ENCODE data around the gene TMED7.

TMED7 gene

DNA sequence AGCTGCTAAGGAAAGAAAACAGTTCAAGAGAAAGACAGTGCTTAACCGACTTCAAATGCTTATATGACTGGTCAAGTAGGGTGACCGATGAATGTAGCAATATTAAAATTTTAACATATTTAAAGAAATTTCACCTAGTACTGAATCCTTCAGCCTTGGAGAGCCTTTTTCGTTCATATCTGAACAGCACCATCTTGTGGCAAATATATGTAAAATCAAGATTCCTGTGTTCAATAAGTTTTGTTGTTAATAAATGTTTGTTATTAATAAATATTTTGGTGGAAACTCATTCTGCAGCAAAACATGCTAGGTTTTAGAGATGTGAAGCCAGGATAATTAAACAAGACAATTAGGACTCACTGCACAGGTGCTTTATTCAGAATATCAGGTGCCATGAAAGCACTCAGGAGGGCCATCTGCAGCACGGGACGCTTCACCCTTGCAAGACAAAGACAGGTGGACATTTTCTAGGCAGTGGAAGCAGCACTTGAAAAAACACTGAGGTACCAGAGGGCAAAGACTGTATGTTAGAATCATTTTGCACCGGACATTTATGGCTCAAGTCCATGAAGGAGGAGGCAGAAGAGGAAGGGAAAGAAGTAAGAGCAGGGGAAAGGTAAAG, 39.2 kb downstream of the TMED7 start:
- Histone ChIP-seq H3K9me3 (ENCODE audit: control insufficient read depth in 1 of 2, low read length in 2 of 2) (no peaks in the 10 kb centered on the region), H3K4me1 (ENCODE audit: control insufficient read depth in 1 of 2, insufficient read depth in 2 of 2, low read length in 2 of 2) (peaks cover 0 to 4% of the 10 kb centered on the region in 2 donors), H3K27me3 (ENCODE audit: control insufficient read depth in 1 of 2, insufficient read depth in 2 of 2, low read length in 2 of 2) (no peaks in the 10 kb centered on the region), H3K27ac (ENCODE audit: low read depth, low read length) (no peak overlapping the region), H3K4me3 (ENCODE audit: low read depth in 1 of 2, low read length in 2 of 2) (no peak overlapping the region), H3K36me3 (ENCODE audit: control insufficient read depth in 1 of 2, insufficient read depth in 2 of 2, low read length in 2 of 2) (no peaks in the 10 kb centered on the region), H3K9ac (ENCODE audit: low read depth in 1 of 2, low read length in 2 of 2) (no peak overlapping the region)

DNA sequence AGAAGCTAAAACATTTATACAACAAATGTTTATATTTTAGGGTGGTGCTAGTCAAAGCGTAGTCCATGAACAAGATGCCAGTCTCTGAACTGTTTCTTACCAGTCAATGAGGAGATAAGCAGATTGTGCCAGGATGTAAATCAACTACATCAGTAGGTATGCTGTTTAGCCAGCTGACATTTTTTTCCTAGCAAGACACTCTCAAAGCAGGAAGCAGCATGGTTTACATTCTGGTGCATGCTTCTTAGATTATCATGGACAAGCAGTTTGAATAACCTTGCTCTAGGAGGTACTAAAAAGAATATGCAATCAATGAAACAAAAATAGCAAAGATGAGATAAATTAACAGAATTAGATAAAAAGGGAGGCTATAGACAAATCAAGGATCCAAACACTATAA, 40.6 kb downstream of the TMED7 start:
- Histone ChIP-seq H3K9me3 (ENCODE audit: control insufficient read depth in 1 of 2, low read length in 2 of 2) (no peaks in the 10 kb centered on the region), H3K4me3 (ENCODE audit: low read depth in 1 of 2, low read length in 2 of 2) (no peak overlapping the region), H3K36me3 (ENCODE audit: control insufficient read depth in 1 of 2, insufficient read depth in 2 of 2, low read length in 2 of 2) (no peaks in the 10 kb centered on the region), H3K9ac (ENCODE audit: low read depth in 1 of 2, low read length in 2 of 2) (no peak overlapping the region), H3K4me1 (ENCODE audit: control insufficient read depth in 1 of 2, insufficient read depth in 2 of 2, low read length in 2 of 2) (peaks cover 0 to 4% of the 10 kb centered on the region in 2 donors), H3K27me3 (ENCODE audit: control insufficient read depth in 1 of 2, insufficient read depth in 2 of 2, low read length in 2 of 2) (no peaks in the 10 kb centered on the region), H3K27ac (ENCODE audit: low read depth, low read length) (no peak overlapping the region)

- peaks cover 0 to 4% of the 10 kb centered on the region in 2 donors for H3K4me1 ChIP-seq (ENCODE audit: control insufficient read depth in 1 of 2, insufficient read depth in 2 of 2, low read length in 2 of 2)
- no peak overlapping the region for H3K27ac ChIP-seq (ENCODE audit: low read depth, low read length)
- no peaks in the 10 kb centered on the region for H3K36me3 ChIP-seq (ENCODE audit: control insufficient read depth in 1 of 2, insufficient read depth in 2 of 2, low read length in 2 of 2)
- H3K9ac ChIP-seq (ENCODE audit: low read depth in 1 of 2, low read length in 2 of 2), result no peak overlapping the region
- no peaks in the 10 kb centered on the region for H3K27me3 ChIP-seq (ENCODE audit: control insufficient read depth in 1 of 2, insufficient read depth in 2 of 2, low read length in 2 of 2)
- no peak overlapping the region for H3K4me3 ChIP-seq (ENCODE audit: low read depth in 1 of 2, low read length in 2 of 2)
- no peaks in the 10 kb centered on the region for H3K9me3 ChIP-seq (ENCODE audit: control insufficient read depth in 1 of 2, low read length in 2 of 2)
Observed at GRCh38 chr5:115584501-115584900, 41.3 kb downstream of the TMED7 start.

DNA sequence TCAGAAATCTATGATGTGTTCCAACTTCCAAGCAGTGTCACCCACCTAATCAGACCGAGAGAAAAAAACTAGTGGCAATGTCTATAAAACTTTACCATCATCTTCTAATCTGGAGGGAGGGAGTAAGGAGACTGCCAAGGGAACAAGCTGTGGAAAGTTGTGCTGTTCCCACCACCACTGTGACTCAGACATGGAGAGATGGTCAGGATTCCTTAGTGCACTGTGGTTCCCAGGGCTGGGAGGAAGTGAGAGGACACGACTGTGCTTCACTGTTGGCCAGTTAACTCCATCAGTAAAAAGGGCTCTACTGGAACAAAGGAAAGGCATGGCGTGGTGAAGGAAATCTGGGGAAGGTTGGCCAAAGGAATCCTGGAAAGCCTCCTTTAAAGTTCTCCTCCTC, 42.4 kb downstream of the TMED7 start:
- H3K9me3 ChIP-seq (ENCODE audit: control insufficient read depth in 1 of 2, low read length in 2 of 2), result no peaks in the 10 kb centered on the region

DNA sequence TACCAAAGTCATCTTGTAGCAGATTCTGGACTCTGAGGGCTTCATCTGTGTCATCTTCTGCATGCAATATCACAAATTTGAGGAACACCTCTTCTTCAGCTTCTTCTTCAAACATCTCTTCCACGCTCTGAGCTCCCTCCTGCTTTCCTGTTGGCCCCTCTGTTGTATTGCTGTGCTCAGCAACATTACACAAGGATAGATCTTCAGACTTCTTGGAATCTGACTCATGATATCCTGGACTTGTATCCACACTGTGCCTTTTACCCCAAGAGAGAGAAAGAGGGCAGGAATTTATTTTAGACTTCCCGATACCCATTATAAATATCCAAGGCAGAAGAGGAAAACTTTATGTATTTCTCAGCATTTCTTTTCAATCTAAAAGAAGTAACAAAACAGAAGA, 44.9 kb downstream of the TMED7 start:
- H3K27ac ChIP-seq (ENCODE audit: low read depth, low read length), result no peak overlapping the region
- H3K9me3 ChIP-seq (ENCODE audit: control insufficient read depth in 1 of 2, low read length in 2 of 2), result no peaks in the 10 kb centered on the region
- no peaks in the 10 kb centered on the region for H3K27me3 ChIP-seq (ENCODE audit: control insufficient read depth in 1 of 2, insufficient read depth in 2 of 2, low read length in 2 of 2)

More for the DNA sequence above, 42.4 kb downstream of the TMED7 start:
- no peaks in the 10 kb centered on the region for H3K27me3 ChIP-seq (ENCODE audit: control insufficient read depth in 1 of 2, insufficient read depth in 2 of 2, low read length in 2 of 2)
- H3K4me3 ChIP-seq (ENCODE audit: low read depth in 1 of 2, low read length in 2 of 2), result no peak overlapping the region
- peaks cover 0 to 4% of the 10 kb centered on the region in 2 donors for H3K4me1 ChIP-seq (ENCODE audit: control insufficient read depth in 1 of 2, insufficient read depth in 2 of 2, low read length in 2 of 2)
- H3K27ac ChIP-seq (ENCODE audit: low read depth, low read length), result no peak overlapping the region
- no peaks in the 10 kb centered on the region for H3K36me3 ChIP-seq (ENCODE audit: control insufficient read depth in 1 of 2, insufficient read depth in 2 of 2, low read length in 2 of 2)
- no peak overlapping the region for H3K9ac ChIP-seq (ENCODE audit: low read depth in 1 of 2, low read length in 2 of 2)

GRCh38 chr5:115579747-115580173, 46.1 kb downstream of the TMED7 start:
- H3K9ac ChIP-seq (ENCODE audit: low read depth in 1 of 2, low read length in 2 of 2), result no peak overlapping the region
- H3K9me3 ChIP-seq (ENCODE audit: control insufficient read depth in 1 of 2, low read length in 2 of 2), result no peaks in the 10 kb centered on the region
- H3K4me3 ChIP-seq (ENCODE audit: low read depth in 1 of 2, low read length in 2 of 2), result no peak overlapping the region
- H3K36me3 ChIP-seq (ENCODE audit: control insufficient read depth in 1 of 2, insufficient read depth in 2 of 2, low read length in 2 of 2), result no peaks in the 10 kb centered on the region
- H3K4me1 ChIP-seq (ENCODE audit: control insufficient read depth in 1 of 2, insufficient read depth in 2 of 2, low read length in 2 of 2), result no peaks in the 10 kb centered on the region
- no peaks in the 10 kb centered on the region for H3K27me3 ChIP-seq (ENCODE audit: control insufficient read depth in 1 of 2, insufficient read depth in 2 of 2, low read length in 2 of 2)
- no peak overlapping the region for H3K27ac ChIP-seq (ENCODE audit: low read depth, low read length)

More for the DNA sequence above, 44.9 kb downstream of the TMED7 start:
- Histone ChIP-seq H3K4me3 (ENCODE audit: low read depth in 1 of 2, low read length in 2 of 2) (no peak overlapping the region), H3K36me3 (ENCODE audit: control insufficient read depth in 1 of 2, insufficient read depth in 2 of 2, low read length in 2 of 2) (no peaks in the 10 kb centered on the region), H3K4me1 (ENCODE audit: control insufficient read depth in 1 of 2, insufficient read depth in 2 of 2, low read length in 2 of 2) (no peaks in the 10 kb centered on the region), H3K9ac (ENCODE audit: low read depth in 1 of 2, low read length in 2 of 2) (no peak overlapping the region)

- Histone ChIP-seq H3K4me1 (ENCODE audit: control insufficient read depth in 1 of 2, insufficient read depth in 2 of 2, low read length in 2 of 2) (no peaks in the 10 kb centered on the region), H3K9ac (ENCODE audit: low read depth in 1 of 2, low read length in 2 of 2) (no peak overlapping the region), H3K36me3 (ENCODE audit: control insufficient read depth in 1 of 2, insufficient read depth in 2 of 2, low read length in 2 of 2) (no peaks in the 10 kb centered on the region), H3K9me3 (ENCODE audit: control insufficient read depth in 1 of 2, low read length in 2 of 2) (no peaks in the 10 kb centered on the region), H3K4me3 (ENCODE audit: low read depth in 1 of 2, low read length in 2 of 2) (no peak overlapping the region), H3K27ac (ENCODE audit: low read depth, low read length) (no peak overlapping the region), H3K27me3 (ENCODE audit: control insufficient read depth in 1 of 2, insufficient read depth in 2 of 2, low read length in 2 of 2) (no peaks in the 10 kb centered on the region)
Observed at GRCh38 chr5:115579216-115579615, 46.6 kb downstream of the TMED7 start.

GRCh38 chr5:115578657-115579056, 47.2 kb downstream of the TMED7 start:
- no peaks in the 10 kb centered on the region for H3K4me1 ChIP-seq (ENCODE audit: control insufficient read depth in 1 of 2, insufficient read depth in 2 of 2, low read length in 2 of 2)
- no peak overlapping the region for H3K4me3 ChIP-seq (ENCODE audit: low read depth in 1 of 2, low read length in 2 of 2)
- no peaks in the 10 kb centered on the region for H3K9me3 ChIP-seq (ENCODE audit: control insufficient read depth in 1 of 2, low read length in 2 of 2)
- H3K9ac ChIP-seq (ENCODE audit: low read depth in 1 of 2, low read length in 2 of 2), result no peak overlapping the region
- no peak overlapping the region for H3K27ac ChIP-seq (ENCODE audit: low read depth, low read length)
- no peaks in the 10 kb centered on the region for H3K36me3 ChIP-seq (ENCODE audit: control insufficient read depth in 1 of 2, insufficient read depth in 2 of 2, low read length in 2 of 2)
- H3K27me3 ChIP-seq (ENCODE audit: control insufficient read depth in 1 of 2, insufficient read depth in 2 of 2, low read length in 2 of 2), result no peaks in the 10 kb centered on the region

GRCh38 chr5:115577741-115578140, 48.1 kb downstream of the TMED7 start:
- Histone ChIP-seq H3K27ac (ENCODE audit: low read depth, low read length) (no peak overlapping the region), H3K9me3 (ENCODE audit: control insufficient read depth in 1 of 2, low read length in 2 of 2) (no peaks in the 10 kb centered on the region), H3K4me3 (ENCODE audit: low read depth in 1 of 2, low read length in 2 of 2) (no peak overlapping the region), H3K27me3 (ENCODE audit: control insufficient read depth in 1 of 2, insufficient read depth in 2 of 2, low read length in 2 of 2) (no peaks in the 10 kb centered on the region), H3K9ac (ENCODE audit: low read depth in 1 of 2, low read length in 2 of 2) (no peak overlapping the region), H3K4me1 (ENCODE audit: control insufficient read depth in 1 of 2, insufficient read depth in 2 of 2, low read length in 2 of 2) (no peaks in the 10 kb centered on the region), H3K36me3 (ENCODE audit: control insufficient read depth in 1 of 2, insufficient read depth in 2 of 2, low read length in 2 of 2) (no peaks in the 10 kb centered on the region)

DNA sequence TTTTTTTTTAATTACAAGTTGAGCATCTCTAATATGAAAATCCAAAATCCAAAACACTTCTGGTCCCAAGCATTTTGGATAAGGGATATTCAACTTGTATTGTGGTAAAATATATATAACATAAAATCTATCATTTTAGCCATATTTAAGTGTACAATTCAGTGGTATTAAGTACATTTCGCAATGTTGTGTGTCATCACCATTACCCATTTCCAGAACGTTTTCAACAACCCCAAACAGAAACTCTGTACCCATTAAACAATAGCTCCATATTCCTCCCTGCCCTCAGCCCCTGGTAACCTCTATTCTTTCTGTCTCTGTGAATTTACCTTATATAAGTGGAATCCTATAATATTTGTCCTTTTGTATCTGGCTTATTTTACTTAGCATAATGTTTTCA, 48.5 kb downstream of the TMED7 start:
- H3K4me1 ChIP-seq (ENCODE audit: control insufficient read depth in 1 of 2, insufficient read depth in 2 of 2, low read length in 2 of 2), result no peaks in the 10 kb centered on the region
- no peak overlapping the region for H3K9ac ChIP-seq (ENCODE audit: low read depth in 1 of 2, low read length in 2 of 2)
- H3K4me3 ChIP-seq (ENCODE audit: low read depth in 1 of 2, low read length in 2 of 2), result no peak overlapping the region
- no peaks in the 10 kb centered on the region for H3K9me3 ChIP-seq (ENCODE audit: control insufficient read depth in 1 of 2, low read length in 2 of 2)
- H3K27me3 ChIP-seq (ENCODE audit: control insufficient read depth in 1 of 2, insufficient read depth in 2 of 2, low read length in 2 of 2), result no peaks in the 10 kb centered on the region
- H3K36me3 ChIP-seq (ENCODE audit: control insufficient read depth in 1 of 2, insufficient read depth in 2 of 2, low read length in 2 of 2), result no peaks in the 10 kb centered on the region
- H3K27ac ChIP-seq (ENCODE audit: low read depth, low read length), result no peak overlapping the region
